ENCODE measurements around the gene MSI2.

GRCh38 chr17:57453841-57454425 is 197.6 kb downstream of the MSI2 start:
- no peak for TF ChIP-seq EZH2 (IDR thresholded peaks at IDR 0.05; ENCODE audit: borderline replicate concordance, low read depth, low read length, severe bottlenecking)
- no peak for TF ChIP-seq CTCF (IDR thresholded peaks at IDR 0.05; ENCODE audit: extremely low read depth in 1 of 2, insufficient read depth in 1 of 2, low read depth in 1 of 2, low read length in 2 of 2)
- no peak for TF ChIP-seq JUN (IDR thresholded peaks at IDR 0.05; ENCODE audit: borderline replicate concordance, insufficient read depth, insufficient read length, low read depth)
- TF ChIP-seq POLR2AphosphoS5 (IDR thresholded peaks at IDR 0.05; ENCODE audit: insufficient read depth, low read depth, low read length), result no peak
- no peak for TF ChIP-seq POLR2A (IDR thresholded peaks at IDR 0.05; ENCODE audit: low read depth, low read length)
- no peak for TF ChIP-seq FOS (IDR thresholded peaks at IDR 0.05; ENCODE audit: borderline replicate concordance, insufficient read depth, low read length)
- no peak for TF ChIP-seq MYC (IDR thresholded peaks at IDR 0.05; ENCODE audit: low read depth, low read length)
- TF ChIP-seq MAX (IDR thresholded peaks at IDR 0.05; ENCODE audit: insufficient read depth, insufficient read length), result no peak
- no peak for TF ChIP-seq GATA2 (IDR thresholded peaks at IDR 0.05; ENCODE audit: insufficient read depth, insufficient read length, low read depth, low read length)

Measured in endothelial cell of umbilical vein (primary cell).